Measurements from ENCODE around the gene KSR1.

- no peak for TF ChIP-seq CTCF (IDR thresholded peaks at IDR 0.05)
- no peak for TF ChIP-seq POLR2AphosphoS5 (IDR thresholded peaks at IDR 0.05)
Observed at GRCh38 chr17:27644586-27644985, 188.3 kb downstream of the KSR1 start.

All from breast epithelium (tissue), 3 donors.